SK-N-DZ (cell line): ENCODE results near the gene COL6A1.
"Not testable (repeated sequence)": the region's sequence is repeated elsewhere in the genome, so short reads cannot be mapped to it uniquely, and the experiment has no call there.

Experiments used
- DNase-seq: peaks from one replicate; pipeline ENCODE4 v3.0.0-alpha.2; 2015; ENCODE audit warnings: low spot score

COL6A1 gene

GRCh38 chr21:45945066-45945867 lies 36.3 kb upstream of the COL6A1 start:
- no peak for DNase-seq

DNA sequence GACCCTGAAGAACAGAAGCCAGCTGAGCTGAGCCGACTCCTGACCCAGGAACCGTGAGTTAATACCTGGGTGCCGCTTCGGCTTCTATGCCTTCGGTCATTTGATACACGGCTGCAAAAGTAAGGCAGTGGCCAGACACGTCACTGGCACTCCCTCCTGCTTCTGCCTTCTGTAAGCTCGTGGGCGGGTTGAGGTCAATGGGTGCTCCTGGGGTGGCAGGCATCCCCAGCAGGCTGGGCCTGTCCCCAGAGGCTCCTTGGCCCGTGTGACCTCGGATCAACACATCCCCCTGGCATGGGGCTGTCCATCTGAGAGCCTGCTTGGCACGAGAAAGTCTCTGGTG lies 35.7 kb upstream of the COL6A1 start:
- DNase-seq = no peak

- no peak for DNase-seq
Measured at GRCh38 chr21:45947296-45947695, 34.3 kb upstream of the COL6A1 start.

GRCh38 chr21:45947716-45948255 lies 33.8 kb upstream of the COL6A1 start:
- DNase-seq = no peak

- no peak for DNase-seq
Measured at GRCh38 chr21:45948576-45949141, 32.9 kb upstream of the COL6A1 start.

GRCh38 chr21:45949928-45950739 lies 31.4 kb upstream of the COL6A1 start:
- no peak for DNase-seq

DNA sequence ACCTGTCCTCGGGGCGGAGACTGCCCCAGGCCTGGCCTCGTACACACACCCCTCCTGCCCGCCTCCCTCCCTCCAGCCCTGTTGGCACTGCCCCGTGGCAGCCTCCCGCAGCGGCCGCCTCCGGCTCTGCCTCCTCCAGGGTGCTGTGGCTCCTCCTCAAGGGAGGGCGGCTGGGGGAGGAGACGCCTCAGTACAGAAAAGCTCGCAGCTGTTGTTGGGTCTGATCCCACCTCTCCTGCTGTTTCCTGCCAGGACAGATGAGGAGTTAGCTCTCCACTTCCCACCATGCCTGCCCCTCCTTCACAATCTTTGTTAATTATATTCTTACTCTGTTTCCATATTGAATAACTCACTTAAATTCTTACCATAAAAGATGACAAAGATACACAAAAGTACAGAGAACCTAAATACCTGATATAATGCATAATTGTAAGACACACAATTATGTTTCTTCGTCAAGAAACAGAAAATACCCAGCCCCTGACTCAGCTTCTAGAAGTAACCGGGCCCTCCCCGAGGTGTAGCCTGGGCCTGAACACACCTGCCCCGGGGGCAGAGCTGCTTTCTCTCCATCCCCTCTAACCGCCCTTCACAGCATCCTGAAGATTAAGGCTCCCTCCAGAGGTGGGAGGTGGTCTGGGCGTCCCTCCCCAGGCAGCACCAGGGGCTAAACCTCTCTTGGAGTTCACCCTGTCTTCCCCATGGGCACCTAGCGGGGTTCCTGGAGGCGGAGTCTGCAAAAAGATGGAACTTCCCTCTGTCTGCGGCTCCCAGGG lies 30.6 kb upstream of the COL6A1 start:
- no peak for DNase-seq

DNA sequence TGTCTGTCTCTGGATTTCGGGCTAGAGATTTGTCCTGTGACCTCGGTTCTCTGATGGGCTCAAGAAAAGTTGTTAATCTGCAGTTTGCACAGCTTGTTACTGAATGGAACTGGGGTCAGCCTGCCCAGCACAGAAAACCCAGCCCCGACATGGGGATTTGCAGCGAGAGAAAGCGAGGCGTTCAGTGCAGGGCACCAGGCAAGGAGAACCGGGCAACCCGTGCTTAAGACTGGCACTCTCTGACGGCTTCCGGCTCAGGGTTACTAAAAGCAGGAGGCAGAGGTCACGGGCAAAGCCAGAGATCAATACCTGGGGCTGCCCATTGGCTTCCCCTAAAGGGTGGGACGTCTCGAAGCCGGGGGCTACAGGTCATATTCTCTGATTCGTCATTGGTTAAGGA lies 29.9 kb upstream of the COL6A1 start:
- no peak for DNase-seq

GRCh38 chr21:45952527-45952926 lies 29.0 kb upstream of the COL6A1 start:
- not testable (repeated sequence) for DNase-seq

DNA sequence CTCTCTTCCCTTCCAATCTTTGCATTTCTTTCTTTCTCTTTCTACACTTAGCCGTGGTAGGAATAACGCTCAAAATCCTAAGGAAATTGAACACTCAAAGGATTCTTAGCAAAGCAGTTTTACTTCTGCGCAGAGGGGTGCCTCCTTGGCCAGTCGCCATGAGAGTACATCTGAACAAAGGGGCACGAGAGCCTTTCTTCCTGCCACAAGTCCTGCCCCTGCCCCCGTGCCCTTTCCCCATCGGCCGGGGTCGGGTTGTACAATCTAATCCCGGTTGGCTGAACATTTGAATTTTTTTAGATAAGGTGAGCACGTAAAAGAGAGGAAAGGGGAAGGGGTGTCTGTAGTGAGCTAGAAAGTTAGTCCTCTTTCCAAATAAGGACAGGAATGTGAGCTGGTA lies 28.6 kb upstream of the COL6A1 start:
- no peak for DNase-seq

DNA sequence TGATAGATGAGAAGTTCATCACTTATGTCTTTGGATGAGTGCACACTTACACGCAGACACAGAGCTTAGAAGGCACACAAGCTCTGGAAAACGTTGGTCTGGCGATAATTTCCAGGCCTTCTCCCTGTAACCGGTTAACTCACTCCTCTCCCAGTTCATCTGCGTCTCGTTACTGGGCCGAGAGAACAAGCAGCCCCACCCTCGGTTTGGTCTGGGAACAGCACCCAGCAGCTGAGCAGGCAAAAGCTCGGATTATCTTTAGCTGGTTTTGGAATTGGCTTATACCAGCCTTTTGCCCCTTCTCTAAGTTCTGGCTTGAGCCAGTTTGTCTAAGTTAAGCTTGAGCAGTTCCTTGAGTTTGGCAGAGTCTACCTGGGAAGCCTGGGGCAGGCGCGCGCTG lies 27.3 kb upstream of the COL6A1 start:
- DNase-seq = no peak

- no peak for DNase-seq
Measured at GRCh38 chr21:45954921-45955320, 26.6 kb upstream of the COL6A1 start.

DNA sequence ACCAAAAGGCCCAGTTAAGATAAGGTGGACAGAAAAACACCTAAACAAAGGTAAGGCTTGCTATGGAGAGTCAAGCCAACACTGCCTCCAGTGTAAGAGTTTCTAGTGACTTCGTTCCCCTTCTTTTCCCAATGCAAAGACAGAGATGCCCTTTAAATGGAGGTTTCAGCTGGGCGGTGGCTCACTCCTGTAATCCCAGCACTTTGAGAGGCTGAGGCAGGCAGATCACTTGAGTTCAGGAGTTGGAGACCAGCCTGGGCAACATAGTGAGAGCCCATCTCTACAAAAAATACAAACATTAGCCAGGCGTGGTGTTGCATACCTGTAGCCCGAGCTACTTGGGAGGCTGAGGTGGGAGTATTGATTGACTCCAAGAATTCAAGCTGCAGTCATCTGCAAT lies 24.0 kb upstream of the COL6A1 start:
- no peak for DNase-seq

DNA sequence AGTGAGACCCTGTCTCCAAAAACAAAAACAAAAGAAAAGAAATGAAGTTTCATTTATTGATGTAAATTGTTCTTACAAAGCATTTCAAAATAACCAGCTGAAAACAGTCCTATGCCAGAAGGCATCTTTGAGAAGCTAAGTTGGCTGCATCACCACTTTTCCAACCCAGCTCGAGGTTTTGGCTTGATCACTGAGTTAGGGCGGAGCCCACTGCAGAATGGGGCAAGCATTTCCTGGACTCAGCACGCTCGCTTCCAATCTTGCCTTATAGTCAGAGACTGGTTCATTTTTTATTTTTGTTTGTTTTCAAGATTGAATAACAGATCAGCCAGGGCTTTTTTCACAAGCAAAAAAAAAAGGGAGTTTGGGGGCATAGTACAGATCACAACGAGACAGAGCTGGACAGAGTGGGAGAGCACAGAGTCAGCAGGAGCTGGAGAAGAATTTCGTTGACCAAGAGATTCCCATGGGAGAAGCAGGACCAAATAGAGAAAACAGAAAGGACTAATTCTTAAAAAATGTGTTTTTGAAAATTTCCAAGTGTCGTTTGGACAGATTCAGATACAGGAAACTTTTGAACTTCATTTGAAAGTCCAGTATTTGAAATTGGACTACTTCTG lies 23.5 kb upstream of the COL6A1 start:
- DNase-seq = no peak

DNA sequence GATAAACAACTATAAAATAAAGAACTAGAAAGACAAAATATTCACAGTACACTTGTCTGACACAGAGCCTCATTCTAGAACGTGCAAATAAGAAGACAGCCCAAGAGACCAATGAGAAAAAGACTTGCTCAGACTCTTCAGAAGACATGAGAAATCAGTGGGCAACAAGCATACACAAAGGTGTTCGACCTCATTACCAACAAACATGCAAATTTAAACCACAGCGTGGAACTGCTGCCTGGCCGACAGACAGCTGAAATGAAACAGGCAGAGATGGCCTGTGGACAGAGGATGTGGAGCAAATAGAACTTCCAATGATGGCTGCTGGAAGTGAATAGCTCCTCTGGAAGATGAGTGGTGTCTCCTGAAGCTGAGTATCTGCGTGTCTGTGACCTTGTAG lies 22.4 kb upstream of the COL6A1 start:
- DNase-seq = no peak

- DNase-seq = no peak
Measured at GRCh38 chr21:45959779-45960390, 21.7 kb upstream of the COL6A1 start.

- DNase-seq = not testable (repeated sequence)
Measured at GRCh38 chr21:45961408-45961807, 20.2 kb upstream of the COL6A1 start.

DNA sequence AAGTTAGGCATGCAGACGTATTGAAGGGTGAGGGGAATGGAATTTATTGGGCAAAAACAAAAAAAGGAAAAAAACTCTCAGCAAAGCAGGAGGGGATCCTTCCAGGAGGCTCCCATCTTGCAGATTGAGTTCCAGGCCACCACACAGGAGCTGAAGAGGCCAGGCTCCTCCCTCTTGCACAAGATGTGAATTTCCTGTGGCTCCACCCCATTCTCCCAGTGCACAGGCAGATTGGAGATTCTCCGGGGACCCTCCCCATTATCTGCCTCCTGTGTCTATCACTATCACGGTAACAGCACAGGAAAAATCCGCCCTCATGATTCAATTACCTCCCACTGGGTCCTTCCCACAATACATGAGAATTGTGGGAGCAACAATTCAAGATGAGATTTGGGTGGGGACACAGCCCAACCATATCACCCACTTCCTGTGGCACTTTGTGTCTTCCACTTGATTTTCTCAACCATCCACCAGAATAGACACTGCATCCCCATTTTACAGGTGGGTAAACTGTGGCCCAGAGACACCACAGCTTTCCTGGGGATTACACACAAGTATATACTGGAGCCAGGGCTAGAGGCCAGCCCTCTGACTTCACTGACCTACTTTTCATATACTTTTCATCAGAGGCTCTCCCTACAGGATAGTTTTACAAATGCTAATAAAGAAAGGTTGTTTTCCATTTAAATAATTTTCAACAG lies 18.9 kb upstream of the COL6A1 start:
- no peak for DNase-seq

- DNase-seq = no peak
Measured at GRCh38 chr21:45963232-45963570, 18.4 kb upstream of the COL6A1 start.

DNA sequence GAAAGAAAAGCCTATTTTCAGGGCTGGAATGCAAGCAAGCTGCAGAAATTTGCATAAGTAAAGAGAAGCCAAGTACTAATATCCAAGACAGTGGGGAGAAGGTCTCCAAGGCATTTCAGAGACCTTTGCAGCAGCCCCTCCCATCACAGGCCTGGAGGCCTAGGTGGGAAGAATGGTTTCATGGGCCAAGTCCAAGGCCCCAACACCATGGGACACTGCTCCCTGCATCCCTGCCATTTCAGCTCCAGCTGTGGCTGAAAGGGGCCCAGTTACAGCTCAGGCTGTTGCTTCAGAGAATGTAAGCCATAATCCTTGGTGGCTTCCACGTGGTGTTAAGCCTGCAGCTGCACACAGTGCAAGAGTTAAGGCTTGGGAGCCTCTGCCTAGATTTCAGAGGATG lies 16.9 kb upstream of the COL6A1 start:
- no peak for DNase-seq
